Activated CD8-positive, alpha-beta memory T cell treated with anti-CD3 and anti-CD28 coated beads, Interleukin-2, amount 50 U/mL, for 24 hours (primary cell): ENCODE data around the gene OS9.
A peak's percentile ranks its signal among the peaks of the same experiment; 100 is the strongest.
"Not testable (repeated sequence)": the region's sequence is repeated elsewhere in the genome, so short reads cannot be mapped to it uniquely, and the experiment has no call there.

ENCODE experiments used
- DNase-seq: peaks from one replicate; pipeline ENCODE4 v3.0.0-alpha.2; 2020; ENCODE audit errors: extremely low read depth

OS9 gene

GRCh38 chr12:57693659-57694458 lies at the start of gene OS9:
Gene OS9, plus strand, starts transcription at chr12:57694132. Its CDS starts 30 bp downstream, at chr12:57694162.
- DNase-seq, result peak; percentile 93

GRCh38 chr12:57645990-57646658 lies 47.8 kb upstream of the OS9 start:
- DNase-seq, result not testable (repeated sequence)

- not testable (repeated sequence) for DNase-seq
Measured at GRCh38 chr12:57646659-57647049, 47.3 kb upstream of the OS9 start.

- DNase-seq, result no peak
Measured at GRCh38 chr12:57654042-57654441, 39.9 kb upstream of the OS9 start.

- no peak for DNase-seq
Measured at GRCh38 chr12:57655541-57656240, 38.2 kb upstream of the OS9 start.

- DNase-seq, result not testable (repeated sequence)
Measured at GRCh38 chr12:57656408-57656807, 37.5 kb upstream of the OS9 start.

GRCh38 chr12:57657744-57658143 lies 36.2 kb upstream of the OS9 start:
- no peak for DNase-seq

GRCh38 chr12:57658890-57659289 lies 35.0 kb upstream of the OS9 start:
- DNase-seq, result no peak

- DNase-seq, result no peak
Measured at GRCh38 chr12:57661376-57661775, 32.6 kb upstream of the OS9 start.

GRCh38 chr12:57665066-57665820 lies 28.7 kb upstream of the OS9 start:
- DNase-seq, result not testable (repeated sequence)

- no peak for DNase-seq
Measured at GRCh38 chr12:57666897-57667296, 27.0 kb upstream of the OS9 start.

- not testable (repeated sequence) for DNase-seq
Measured at GRCh38 chr12:57669691-57670090, 24.2 kb upstream of the OS9 start.

GRCh38 chr12:57671811-57672210 lies 22.1 kb upstream of the OS9 start:
- not testable (repeated sequence) for DNase-seq

- DNase-seq, result no peak
Measured at GRCh38 chr12:57672801-57673200, 21.1 kb upstream of the OS9 start.

- no peak for DNase-seq
Measured at GRCh38 chr12:57674691-57675090, 19.2 kb upstream of the OS9 start.

- not testable (repeated sequence) for DNase-seq
Measured at GRCh38 chr12:57677947-57678346, 16.0 kb upstream of the OS9 start.

- no peak for DNase-seq
Measured at GRCh38 chr12:57679697-57680096, 14.2 kb upstream of the OS9 start.

- DNase-seq, result no peak
Measured at GRCh38 chr12:57687862-57688261, 6.1 kb upstream of the OS9 start.

GRCh38 chr12:57688931-57689330 lies 5.0 kb upstream of the OS9 start:
- DNase-seq, result no peak

- DNase-seq, result no peak
Measured at GRCh38 chr12:57692500-57692899, 1.4 kb upstream of the OS9 start.

GRCh38 chr12:57693317-57693658 lies 644 bp upstream of the OS9 start:
- no peak for DNase-seq

GRCh38 chr12:57694459-57695019 lies 607 bp downstream of the OS9 start:
- no peak for DNase-seq
